GM12801 (cell line): ENCODE results near the gene TEAD1.

ENCODE experiments used
- CTCF ChIP-seq: IDR thresholded peaks from one replicate; pipeline ENCODE4 v1.5.1; 2011; ENCODE audit warnings: control low read depth; ENCODE audit not compliant: insufficient read length; ENCODE audit errors: extremely low read depth

The TEAD1 gene

GRCh38 chr11:12786450-12786849 lies 112.2 kb downstream of the TEAD1 start:
- TF ChIP-seq CTCF: no peak

- TF ChIP-seq CTCF: no peak
Observed at GRCh38 chr11:12786891-12787290, 112.7 kb downstream of the TEAD1 start.

DNA sequence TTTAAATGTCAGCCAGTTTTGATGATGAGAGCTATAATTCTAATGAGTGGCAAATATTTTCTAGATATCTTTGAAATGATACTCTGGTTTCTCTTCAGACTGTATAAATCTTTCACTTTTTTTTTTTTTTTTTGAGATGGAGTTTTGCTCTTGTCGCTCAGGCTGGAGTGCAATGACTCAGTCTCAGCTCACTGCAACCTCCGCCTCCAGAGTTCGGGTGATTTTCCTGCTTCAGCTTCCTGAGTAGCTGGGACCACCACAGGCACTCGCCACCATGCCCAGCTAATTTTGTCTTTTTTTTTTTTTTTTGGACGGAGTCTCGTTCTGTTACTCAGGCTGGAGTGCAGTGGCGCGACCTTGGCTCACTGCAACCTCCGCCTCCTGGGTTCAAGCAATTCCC lies 113.6 kb downstream of the TEAD1 start:
- TF ChIP-seq CTCF: no peak

GRCh38 chr11:12789054-12789453 lies 114.8 kb downstream of the TEAD1 start:
- TF ChIP-seq CTCF: no peak

GRCh38 chr11:12789596-12790215 lies 115.5 kb downstream of the TEAD1 start:
- TF ChIP-seq CTCF: no peak

DNA sequence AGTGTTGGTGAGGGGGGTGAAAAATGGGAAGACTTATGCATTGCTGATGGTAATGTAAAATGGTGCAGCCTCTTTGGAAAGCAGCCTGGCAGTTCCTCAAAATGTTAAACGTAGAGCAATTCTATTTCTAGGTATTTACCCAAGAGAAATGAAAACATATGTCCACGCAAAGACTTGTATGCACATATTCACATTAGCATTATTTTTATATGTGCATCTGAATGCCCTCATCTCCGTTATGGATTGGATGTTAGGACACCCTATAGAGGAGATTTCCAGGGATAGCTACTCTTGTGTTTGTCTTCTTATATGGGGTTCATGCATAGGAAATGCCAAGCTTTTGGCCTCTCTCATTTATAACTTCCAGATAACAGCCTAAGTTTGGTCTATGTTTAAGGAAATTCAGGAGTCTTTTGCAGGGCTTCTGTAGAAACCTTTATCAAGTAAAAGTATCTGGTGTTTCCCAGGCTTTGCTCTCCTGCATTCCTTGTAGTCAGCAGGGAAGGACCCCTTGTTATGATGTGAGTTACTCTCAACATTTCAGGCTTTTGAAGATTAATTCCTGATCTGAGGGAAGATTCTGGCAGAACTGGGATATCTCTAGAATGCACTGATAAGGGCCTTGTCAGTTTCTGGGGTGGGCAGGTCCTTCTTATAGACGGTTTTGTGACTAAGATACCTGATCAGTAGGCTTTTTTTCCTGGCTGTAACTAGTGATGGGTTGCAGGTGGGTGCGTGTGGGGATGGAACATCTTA lies 116.8 kb downstream of the TEAD1 start:
- no peak for TF ChIP-seq CTCF

GRCh38 chr11:12792018-12792417 lies 117.8 kb downstream of the TEAD1 start:
- TF ChIP-seq CTCF: no peak
